ENCODE measurements around the gene TRAPPC2L.

TRAPPC2L gene

DNA sequence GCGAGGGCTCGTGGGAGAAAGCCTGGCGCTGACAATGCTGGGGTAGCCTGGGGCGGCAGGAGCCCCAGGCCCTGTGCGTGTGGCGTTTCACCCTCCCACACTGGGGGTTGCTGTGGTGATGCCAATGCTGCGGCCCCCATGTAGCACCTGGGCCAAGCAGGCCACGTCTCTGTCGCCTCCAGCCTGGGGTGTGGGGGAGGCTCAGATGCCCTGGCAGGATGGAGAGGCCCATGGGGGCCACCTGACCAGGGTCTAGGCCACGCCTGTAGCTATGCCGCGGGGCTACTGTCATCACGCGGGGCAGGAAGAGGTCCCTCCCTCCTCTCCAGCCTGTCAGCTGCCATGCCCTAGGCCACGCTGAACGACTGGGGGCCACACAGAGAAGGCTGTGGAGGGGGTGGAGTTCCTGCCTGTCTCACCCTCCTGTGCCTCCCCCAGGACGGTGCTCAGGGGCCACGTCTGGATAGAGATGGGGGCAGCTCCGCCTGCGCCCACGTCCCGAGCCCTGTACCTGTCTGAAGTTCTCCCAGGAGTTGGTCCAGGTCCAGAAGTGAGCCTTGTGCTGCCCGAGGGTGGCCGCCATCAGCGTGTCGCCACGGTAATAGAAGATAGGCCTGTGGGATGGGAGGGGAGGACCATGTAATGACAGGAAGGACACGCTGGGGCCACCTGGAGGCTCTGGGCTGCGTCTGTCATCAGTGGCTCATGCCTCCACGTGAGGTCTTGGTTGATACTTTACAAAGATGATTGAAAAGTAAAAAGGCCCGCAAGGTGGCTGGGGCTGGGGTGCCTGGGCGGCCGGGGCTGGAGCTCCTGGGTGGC is 32.5 kb upstream of the TRAPPC2L start:
- Histone ChIP-seq H3K4me3 (replicated peaks; ENCODE audit: insufficient read depth, low read length) (no peak overlapping the region), H3K27me3 (ENCODE audit: insufficient read depth, poor library complexity, severe bottlenecking) (no peaks in the 10 kb centered on the region), H3K27ac (replicated peaks) (no peak overlapping the region)
- TF ChIP-seq CTCF (IDR thresholded peaks at IDR 0.05; ENCODE audit: insufficient read depth, low read length) (no peak), GABPA (IDR thresholded peaks at IDR 0.05; ENCODE audit: low read depth) (no peak), POLR2AphosphoS5 (IDR thresholded peaks at IDR 0.05; ENCODE audit: low read depth) (no peak), SPI1 (IDR thresholded peaks at IDR 0.05; ENCODE audit: borderline replicate concordance, low read depth) (no peak)
- no peak for DNase-seq (ENCODE audit: low read depth in 1 of 2, low spot score in 1 of 2)

DNA sequence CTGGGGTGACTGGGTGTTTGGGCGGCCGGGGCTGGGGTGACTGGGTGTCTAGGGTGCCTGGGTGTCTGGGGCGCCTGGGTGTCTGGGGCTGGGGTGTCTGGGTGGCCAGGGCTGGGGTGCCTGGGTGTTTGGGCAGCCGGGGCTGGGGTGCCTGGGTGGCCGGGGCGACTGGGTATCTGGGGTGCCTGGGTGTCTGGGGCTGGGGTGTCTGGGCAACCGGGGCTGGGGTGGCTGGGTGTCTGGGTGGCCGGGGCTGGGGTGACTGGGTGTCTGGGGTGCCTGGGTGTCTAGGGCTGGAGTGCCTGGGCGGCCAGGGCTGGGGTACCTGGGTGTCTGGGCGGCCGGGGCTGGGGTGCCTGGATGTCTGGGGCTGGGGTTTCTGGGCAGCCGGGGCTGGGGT is 31.8 kb upstream of the TRAPPC2L start:
- DNase-seq (ENCODE audit: low read depth in 1 of 2, low spot score in 1 of 2), result no peak
- Histone ChIP-seq H3K4me3 (replicated peaks; ENCODE audit: insufficient read depth, low read length) (no peak overlapping the region), H3K27me3 (ENCODE audit: insufficient read depth, poor library complexity, severe bottlenecking) (no peaks in the 10 kb centered on the region), H3K27ac (replicated peaks) (no peak overlapping the region)
- TF ChIP-seq GABPA (IDR thresholded peaks at IDR 0.05; ENCODE audit: low read depth) (no peak), SPI1 (IDR thresholded peaks at IDR 0.05; ENCODE audit: borderline replicate concordance, low read depth) (no peak), CTCF (IDR thresholded peaks at IDR 0.05; ENCODE audit: insufficient read depth, low read length) (no peak), POLR2AphosphoS5 (IDR thresholded peaks at IDR 0.05; ENCODE audit: low read depth) (no peak)
- TF ChIP-seq, protein P1, sequence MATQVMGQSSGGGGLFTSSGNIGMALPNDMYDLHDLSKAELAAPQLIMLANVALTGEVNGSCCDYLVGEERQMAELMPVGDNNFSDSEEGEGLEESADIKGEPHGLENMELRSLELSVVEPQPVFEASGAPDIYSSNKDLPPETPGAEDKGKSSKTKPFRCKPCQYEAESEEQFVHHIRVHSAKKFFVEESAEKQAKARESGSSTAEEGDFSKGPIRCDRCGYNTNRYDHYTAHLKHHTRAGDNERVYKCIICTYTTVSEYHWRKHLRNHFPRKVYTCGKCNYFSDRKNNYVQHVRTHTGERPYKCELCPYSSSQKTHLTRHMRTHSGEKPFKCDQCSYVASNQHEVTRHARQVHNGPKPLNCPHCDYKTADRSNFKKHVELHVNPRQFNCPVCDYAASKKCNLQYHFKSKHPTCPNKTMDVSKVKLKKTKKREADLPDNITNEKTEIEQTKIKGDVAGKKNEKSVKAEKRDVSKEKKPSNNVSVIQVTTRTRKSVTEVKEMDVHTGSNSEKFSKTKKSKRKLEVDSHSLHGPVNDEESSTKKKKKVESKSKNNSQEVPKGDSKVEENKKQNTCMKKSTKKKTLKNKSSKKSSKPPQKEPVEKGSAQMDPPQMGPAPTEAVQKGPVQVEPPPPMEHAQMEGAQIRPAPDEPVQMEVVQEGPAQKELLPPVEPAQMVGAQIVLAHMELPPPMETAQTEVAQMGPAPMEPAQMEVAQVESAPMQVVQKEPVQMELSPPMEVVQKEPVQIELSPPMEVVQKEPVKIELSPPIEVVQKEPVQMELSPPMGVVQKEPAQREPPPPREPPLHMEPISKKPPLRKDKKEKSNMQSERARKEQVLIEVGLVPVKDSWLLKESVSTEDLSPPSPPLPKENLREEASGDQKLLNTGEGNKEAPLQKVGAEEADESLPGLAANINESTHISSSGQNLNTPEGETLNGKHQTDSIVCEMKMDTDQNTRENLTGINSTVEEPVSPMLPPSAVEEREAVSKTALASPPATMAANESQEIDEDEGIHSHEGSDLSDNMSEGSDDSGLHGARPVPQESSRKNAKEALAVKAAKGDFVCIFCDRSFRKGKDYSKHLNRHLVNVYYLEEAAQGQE (IDR thresholded peaks at IDR 0.05; ENCODE audit: insufficient replicate concordance, low read depth), result no peak

DNA sequence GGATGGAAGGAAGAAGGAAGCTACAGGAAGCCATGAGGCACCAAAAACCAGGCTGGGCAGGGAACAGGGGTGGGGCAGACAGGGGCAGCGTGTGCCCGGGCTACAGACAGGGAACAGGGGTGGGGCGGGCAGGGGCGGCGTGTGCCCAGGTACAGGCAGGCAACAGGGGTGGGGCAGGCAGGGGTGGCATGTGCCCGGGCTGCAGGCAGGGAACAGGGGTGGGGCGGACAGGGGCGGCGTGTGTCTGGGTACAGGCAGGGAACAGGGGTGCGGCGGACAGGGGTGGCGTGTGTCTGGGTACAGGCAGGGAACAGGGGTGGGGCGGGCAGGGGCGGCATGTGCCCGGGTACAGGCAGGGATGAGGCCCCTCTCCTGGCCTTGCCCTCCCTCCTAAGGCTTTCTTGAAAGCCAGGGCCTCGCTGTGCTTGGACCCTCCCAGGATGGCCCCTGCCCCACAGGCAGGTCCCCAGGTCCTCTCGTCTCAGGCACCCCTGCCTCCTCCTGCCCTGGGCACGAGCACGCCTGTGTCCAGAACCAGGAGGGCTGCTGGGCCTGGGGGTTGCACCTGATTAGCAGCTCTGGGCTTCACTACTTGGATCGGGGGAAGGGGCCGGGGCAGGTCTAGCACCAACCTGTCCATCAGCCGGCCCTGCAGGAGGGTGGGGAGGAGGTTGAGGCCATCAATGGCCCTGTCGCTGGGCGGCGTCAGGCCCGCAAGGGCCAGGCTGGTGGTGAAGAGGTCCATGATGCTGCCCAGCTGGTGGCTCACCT is 30.7 kb upstream of the TRAPPC2L start:
- H3K27me3 ChIP-seq (ENCODE audit: insufficient read depth, poor library complexity, severe bottlenecking), result no peaks in the 10 kb centered on the region
- H3K27ac ChIP-seq (replicated peaks), result no peak overlapping the region
- no peak for TF ChIP-seq POLR2AphosphoS5 (IDR thresholded peaks at IDR 0.05; ENCODE audit: low read depth)
- no peak for DNase-seq (ENCODE audit: low read depth in 1 of 2, low spot score in 1 of 2)
- no peak overlapping the region for H3K4me3 ChIP-seq (replicated peaks; ENCODE audit: insufficient read depth, low read length)

- H3K27ac ChIP-seq (replicated peaks), result no peak overlapping the region
- no peak for DNase-seq (ENCODE audit: low read depth in 1 of 2, low spot score in 1 of 2)
- no peaks in the 10 kb centered on the region for H3K27me3 ChIP-seq (ENCODE audit: insufficient read depth, poor library complexity, severe bottlenecking)
- H3K4me3 ChIP-seq (replicated peaks; ENCODE audit: insufficient read depth, low read length), result no peak overlapping the region
- TF ChIP-seq, protein P1 (IDR thresholded peaks at IDR 0.05; ENCODE audit: insufficient replicate concordance, low read depth), result no peak
- TF ChIP-seq SPI1 (IDR thresholded peaks at IDR 0.05; ENCODE audit: borderline replicate concordance, low read depth) (no peak), POLR2AphosphoS5 (IDR thresholded peaks at IDR 0.05; ENCODE audit: low read depth) (no peak), CTCF (IDR thresholded peaks at IDR 0.05; ENCODE audit: insufficient read depth, low read length) (no peak)
Measured at GRCh38 chr16:88827727-88828126, 29.2 kb upstream of the TRAPPC2L start.

All from HL-60 (cell line).